ENCODE data around the gene G3BP1. TPM values are rescaled to one million over a fixed set of nuclear protein-coding genes. Genes with fewer than 3 reads are reported as not detected.
"Not testable (repeated sequence)": the region's sequence is repeated elsewhere in the genome, so short reads cannot be mapped to it uniquely, and the experiment has no call there.

G3BP1 gene
- total RNA-seq, 1 experiment from 2014 or later: 329 TPM

GRCh38 chr5:151856861-151857260 lies 85.1 kb downstream of the G3BP1 start:
- no TSS peak for BruUV-seq (replicated peaks)
- peaks cover 2% of the 10 kb centered on the region for H3K27me3 Mint-ChIP-seq (ENCODE audit: insufficient read depth, unreplicated experiment)
- Histone ChIP-seq H3K4me1 (no peaks in the 10 kb centered on the region), H3K4me3 (ENCODE audit: low read depth, low read length) (no peak overlapping the region), H3K27me3 (replicated peaks; ENCODE audit: control insufficient read depth, insufficient read depth, low read length) (no peaks in the 10 kb centered on the region), H3K9me3 (no peaks in the 10 kb centered on the region), H3K36me3 (ENCODE audit: control insufficient read depth, insufficient read depth, low read length) (no peaks in the 10 kb centered on the region)
- ChIA-PET CTCF (no interaction called here), POLR2A (no interaction called here)
- no peak for DNase-seq
- no peaks in the 10 kb centered on the region for H3K36me3 Mint-ChIP-seq (ENCODE audit: insufficient read depth, unreplicated experiment)
- intact Hi-C loops (cut with micrococcal nuclease; ENCODE audit: unreplicated experiment): no loop called here
- no peak for TF ChIP-seq CTCF (IDR thresholded peaks at IDR 0.05; ENCODE audit: insufficient read depth in 1 of 2, low read depth in 1 of 2, low read length in 1 of 2, severe bottlenecking in 1 of 2, unreplicated experiment in 1 of 2)
- H3K4me1 Mint-ChIP-seq (ENCODE audit: low read depth, unreplicated experiment): no peaks in the 10 kb centered on the region
- H3K9me3 Mint-ChIP-seq (ENCODE audit: unreplicated experiment): no peaks in the 10 kb centered on the region
- no peak overlapping the region for H3K27ac Mint-ChIP-seq (ENCODE audit: unreplicated experiment)
- H3K4me3 Mint-ChIP-seq (ENCODE audit: unreplicated experiment): no peak overlapping the region

GRCh38 chr5:151860867-151861266 lies 89.1 kb downstream of the G3BP1 start:
- H3K4me3 ChIP-seq (ENCODE audit: low read depth, low read length); H3K27me3 ChIP-seq (replicated peaks; ENCODE audit: control insufficient read depth, insufficient read depth, low read length); H3K9me3 ChIP-seq; POLR2A ChIA-PET; H3K36me3 ChIP-seq (ENCODE audit: control insufficient read depth, insufficient read depth, low read length); CTCF ChIA-PET; intact Hi-C loops (cut with micrococcal nuclease; ENCODE audit: unreplicated experiment); H3K4me1 Mint-ChIP-seq (ENCODE audit: low read depth, unreplicated experiment); H3K36me3 Mint-ChIP-seq (ENCODE audit: insufficient read depth, unreplicated experiment); H3K4me3 Mint-ChIP-seq (ENCODE audit: unreplicated experiment); H3K9me3 Mint-ChIP-seq (ENCODE audit: unreplicated experiment); H3K4me1 ChIP-seq; BruUV-seq (replicated peaks); H3K27me3 Mint-ChIP-seq (ENCODE audit: insufficient read depth, unreplicated experiment); H3K27ac Mint-ChIP-seq (ENCODE audit: unreplicated experiment); DNase-seq: not testable (repeated sequence)

Other genes with a start within 250 kb of the G3BP1 start
- gene FAT2, start 180.6 kb upstream of the G3BP1 start, total RNA-seq (2022): 0.21 and 0.32 TPM in 2 replicates
- 16.1 and 22.7 TPM in 2 replicates for gene SPARC, start 85.0 kb upstream of the G3BP1 start, total RNA-seq (2022)
- 135 and 139 TPM in 2 replicates for gene ATOX1, start 13.3 kb upstream of the G3BP1 start, total RNA-seq (2022)
- not detected in 2 replicates for gene GLRA1, start 152.9 kb downstream of the G3BP1 start, total RNA-seq (2022)